ENCODE data around the gene SLC25A17.

GRCh38 chr22:40789131-40789530 lies 30.0 kb downstream of the SLC25A17 start:
- TF ChIP-seq CTCF (IDR thresholded peaks at IDR 0.05) (no peak), POLR2A (IDR thresholded peaks at IDR 0.05) (no peak), EP300 (IDR thresholded peaks at IDR 0.05) (no peak), POLR2AphosphoS5 (IDR thresholded peaks at IDR 0.05) (no peak)
